GM19395 (cell line): ENCODE measurements around the gene IFNGR2.
"Not testable (repeated sequence)": the region's sequence is repeated elsewhere in the genome, so short reads cannot be mapped to it uniquely, and the experiment has no call there.

Experiments
- ATAC-seq: cut with Tn5 transposase; IDR thresholded peaks from one replicate; pipeline ENCODE4 v1.9.1; 2021; ENCODE audit warnings: mild to moderate bottlenecking, moderate library complexity; ENCODE audit not compliant: unreplicated experiment

The IFNGR2 gene

GRCh38 chr21:33375101-33375644 lies 28.0 kb upstream of the IFNGR2 start:
- no peak for ATAC-seq

- ATAC-seq = no peak
Observed at GRCh38 chr21:33377221-33377920, 25.8 kb upstream of the IFNGR2 start.

GRCh38 chr21:33378081-33378480 lies 25.1 kb upstream of the IFNGR2 start:
- ATAC-seq = no peak

DNA sequence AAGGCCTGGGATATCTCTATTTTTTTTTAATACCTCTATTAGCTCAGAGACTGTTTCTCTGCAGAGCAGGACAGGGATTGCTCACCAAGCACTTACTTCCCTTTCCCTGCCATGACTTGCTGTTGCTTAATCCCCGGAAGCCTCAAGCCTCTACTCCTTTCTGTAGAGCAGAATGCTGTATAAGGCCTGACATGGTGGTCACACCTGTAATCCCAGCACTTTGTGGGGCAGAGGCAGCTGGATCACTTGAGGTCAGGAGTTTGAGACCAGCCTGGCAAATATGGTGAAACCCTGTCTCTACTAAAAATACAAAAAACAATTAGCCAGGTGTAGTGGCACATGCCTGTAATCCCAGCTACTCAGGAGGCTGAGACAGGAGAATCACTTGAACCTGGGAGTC lies 23.3 kb upstream of the IFNGR2 start:
- not testable (repeated sequence) for ATAC-seq

- ATAC-seq = peak; percentile 43
Observed at GRCh38 chr21:33380483-33380998, 22.7 kb upstream of the IFNGR2 start.

GRCh38 chr21:33381381-33381780 lies 21.8 kb upstream of the IFNGR2 start:
- ATAC-seq = not testable (repeated sequence)

GRCh38 chr21:33383056-33383888 lies 19.9 kb upstream of the IFNGR2 start:
- peak; percentile 77 for ATAC-seq

- ATAC-seq = no peak
Observed at GRCh38 chr21:33384841-33385331, 18.3 kb upstream of the IFNGR2 start.

DNA sequence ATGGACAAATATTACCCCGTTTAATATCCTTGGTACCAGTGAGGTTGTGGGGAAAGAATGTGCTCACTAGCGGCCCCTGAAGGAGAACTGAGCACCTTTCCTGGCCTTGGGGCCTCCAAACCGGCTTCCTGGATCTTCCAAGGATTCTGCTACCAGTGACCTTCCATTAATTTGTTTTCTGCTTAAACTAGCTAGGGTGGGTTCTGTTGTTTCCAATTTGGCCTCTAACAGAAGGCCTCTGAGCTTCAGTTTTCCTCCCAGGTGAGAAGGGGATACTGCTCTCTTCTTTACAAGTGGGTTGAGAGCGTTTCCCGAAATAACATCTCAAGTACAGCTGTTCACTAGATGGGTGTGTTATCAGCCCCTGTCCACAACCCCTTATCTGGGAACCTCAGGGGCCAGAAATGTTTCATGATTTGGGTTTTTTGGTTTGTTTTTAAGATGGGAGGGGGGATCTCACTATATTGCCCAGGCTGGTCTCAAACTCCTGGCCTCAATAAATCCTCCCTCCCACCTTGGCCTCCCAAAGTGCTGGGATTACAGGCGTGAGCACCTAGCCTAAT lies 16.9 kb upstream of the IFNGR2 start:
- ATAC-seq = no peak

GRCh38 chr21:33387294-33387693 lies 15.9 kb upstream of the IFNGR2 start:
- ATAC-seq = no peak

DNA sequence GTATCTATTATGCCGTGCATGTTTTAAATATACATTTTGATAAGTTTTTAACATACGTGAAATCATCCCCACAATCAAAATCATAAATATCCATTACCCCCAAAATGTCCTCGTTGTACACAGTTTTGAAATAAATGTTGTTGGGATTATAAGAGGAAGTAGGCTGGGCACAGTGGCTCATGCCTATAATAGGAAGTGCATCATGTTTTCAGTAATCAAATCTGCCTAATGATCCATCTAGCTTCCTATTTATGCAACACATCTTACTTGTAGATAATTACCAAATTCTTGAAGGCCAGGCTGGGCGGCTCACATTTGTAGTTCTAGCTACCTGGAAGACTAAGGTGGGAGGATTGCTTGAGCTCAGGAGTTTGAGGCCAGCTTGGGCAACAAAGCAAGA lies 15.0 kb upstream of the IFNGR2 start:
- no peak for ATAC-seq

- ATAC-seq = no peak
Observed at GRCh38 chr21:33390479-33390878, 12.7 kb upstream of the IFNGR2 start.

- no peak for ATAC-seq
Observed at GRCh38 chr21:33391656-33392055, 11.6 kb upstream of the IFNGR2 start.

DNA sequence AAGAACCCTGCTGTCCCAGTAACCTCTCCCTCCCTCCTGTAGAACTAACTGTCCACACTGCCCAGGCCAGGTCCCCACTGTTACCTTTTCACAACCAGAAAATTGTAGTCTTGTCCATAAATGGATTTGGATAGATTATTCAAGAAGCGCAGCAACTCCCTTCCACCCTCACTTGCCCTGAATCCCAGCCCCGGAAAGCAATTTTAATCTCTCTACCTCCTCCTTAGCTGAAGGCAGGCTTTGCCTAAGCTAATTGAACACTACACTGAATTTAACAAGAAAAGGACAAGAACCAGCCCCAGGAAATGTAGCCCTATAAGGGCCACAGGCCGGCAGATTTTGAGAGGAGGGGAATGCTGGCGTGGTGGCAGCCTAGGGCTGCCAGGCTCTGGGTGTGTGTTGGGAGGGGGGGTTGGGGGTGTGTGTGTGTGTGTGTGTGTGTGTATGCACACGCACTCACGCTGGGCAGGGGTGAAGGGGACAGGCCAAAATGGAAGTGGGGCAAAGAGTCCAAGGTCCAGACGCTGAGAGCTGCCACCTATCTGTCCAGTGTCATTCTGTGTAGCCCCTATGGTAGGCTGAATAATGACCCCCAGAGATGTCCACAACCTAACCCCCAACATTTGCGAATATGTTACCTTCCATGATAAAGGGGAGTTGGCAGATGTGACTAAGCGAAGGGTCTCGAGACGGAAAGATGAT lies 10.8 kb upstream of the IFNGR2 start:
- no peak for ATAC-seq

DNA sequence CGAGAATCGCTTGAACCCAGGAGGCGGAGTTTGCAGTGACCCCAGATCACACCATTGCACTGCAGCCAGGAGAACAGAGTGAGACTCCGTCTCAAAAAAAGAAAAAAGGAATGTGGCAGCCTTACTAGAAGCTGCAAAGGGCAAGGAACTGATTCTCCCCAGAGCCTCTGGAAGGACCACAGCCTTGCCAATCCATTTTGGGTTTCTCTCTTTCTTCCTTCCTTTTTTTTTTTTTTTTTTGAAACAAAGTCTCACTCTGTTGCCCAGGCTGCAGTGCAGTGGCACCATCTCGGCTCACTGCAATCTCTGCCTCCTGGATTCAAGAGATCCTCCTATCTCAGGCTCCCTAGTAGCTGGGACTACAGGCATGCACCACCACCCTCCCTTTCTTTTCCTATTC lies 9.9 kb upstream of the IFNGR2 start:
- ATAC-seq = no peak

DNA sequence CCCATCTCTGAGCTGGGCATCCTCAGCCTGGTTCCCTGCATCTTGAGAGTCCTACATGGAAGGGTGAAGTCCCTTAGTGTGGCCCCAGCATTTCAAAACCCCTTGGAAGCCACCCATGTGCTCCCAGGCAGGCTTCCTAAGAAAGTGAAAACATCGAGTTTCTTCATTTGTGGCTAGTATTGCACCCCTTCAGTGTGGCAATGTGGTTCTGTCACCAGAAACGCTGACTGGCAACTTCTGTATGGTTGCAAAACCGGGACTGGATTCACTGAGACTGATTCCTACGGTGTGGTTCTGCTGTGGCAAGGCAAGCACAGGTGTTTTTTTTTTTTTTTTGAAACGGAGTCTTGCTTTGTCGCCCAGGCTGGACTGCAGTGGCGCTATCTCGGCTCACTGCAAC lies 9.0 kb upstream of the IFNGR2 start:
- ATAC-seq = no peak

DNA sequence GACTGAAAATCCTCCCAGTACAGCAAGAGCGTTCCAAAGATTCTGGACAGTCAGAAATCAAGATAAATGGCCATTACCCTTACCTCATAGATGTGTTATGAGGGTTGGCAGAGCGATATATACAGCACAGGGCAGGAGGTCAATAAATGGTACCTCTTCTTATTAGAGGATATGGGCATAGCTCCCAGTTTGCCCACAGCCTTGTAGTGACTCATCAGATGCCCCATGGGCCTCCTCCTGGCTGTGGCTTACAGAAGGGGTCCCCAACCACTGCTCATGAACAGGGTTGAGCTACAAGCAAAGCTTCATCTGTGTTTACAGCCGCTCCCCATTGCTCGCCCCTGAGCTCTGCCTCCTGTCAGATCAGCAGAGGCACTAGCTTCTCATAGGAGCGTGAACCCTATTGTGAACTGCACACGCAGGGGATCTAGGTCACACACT lies 7.3 kb upstream of the IFNGR2 start:
- no peak for ATAC-seq

- no peak for ATAC-seq
Observed at GRCh38 chr21:33396436-33396835, 6.8 kb upstream of the IFNGR2 start.

GRCh38 chr21:33396951-33397350 lies 6.3 kb upstream of the IFNGR2 start:
- no peak for ATAC-seq

DNA sequence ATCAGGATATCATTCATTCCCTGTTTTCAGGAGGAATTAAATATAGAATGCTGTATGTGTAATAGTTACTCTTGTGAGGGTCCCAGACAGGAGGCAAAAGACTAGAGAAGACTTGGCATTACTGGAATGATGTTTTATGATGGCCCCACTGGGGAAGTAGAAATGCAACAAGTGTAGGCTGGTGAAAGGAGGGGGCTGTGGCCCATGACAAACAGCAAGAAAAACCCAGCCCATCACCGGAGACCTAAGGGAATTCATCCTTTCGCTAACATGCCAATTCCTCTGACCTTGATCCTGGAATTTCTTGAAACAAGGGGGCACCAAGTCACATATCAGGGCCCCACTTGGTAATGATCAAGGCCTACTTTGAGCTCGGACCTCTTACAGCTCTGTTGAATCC lies 5.5 kb upstream of the IFNGR2 start:
- ATAC-seq = no peak

DNA sequence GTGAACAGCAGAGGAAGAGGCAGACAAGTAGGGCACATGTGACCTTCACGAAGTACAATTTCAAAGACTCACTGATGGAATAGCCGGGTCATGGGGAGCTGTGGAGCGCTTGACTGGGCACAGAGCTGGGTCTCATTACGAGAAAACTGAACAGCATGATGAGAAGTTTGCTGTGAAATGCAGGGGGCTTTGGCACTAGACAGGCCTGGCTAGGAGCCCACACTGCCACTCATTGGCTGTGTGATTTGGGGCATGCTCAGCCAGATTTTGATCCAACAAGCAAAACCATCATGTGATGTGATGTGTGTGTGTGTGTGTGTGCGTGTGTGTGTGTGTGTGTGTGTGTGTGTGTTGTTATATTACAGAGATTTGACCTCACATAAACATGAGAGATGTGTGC lies 4.9 kb upstream of the IFNGR2 start:
- ATAC-seq = no peak
